H9 (cell line): ENCODE measurements around the gene AK8. TPM values are rescaled to one million over a fixed set of nuclear protein-coding genes. Genes with fewer than 3 reads are reported as not detected.

Experiments
- DNase-seq: peaks from one replicate; pipeline ENCODE4 v3.0.0-alpha.2; 2017
- H2AFZ ChIP-seq: one replicate; pipeline ENCODE4 v1.6.1; 2013; ENCODE audit warnings: mild to moderate bottlenecking, low read length, control low read depth, moderate library complexity
- H2AK5ac ChIP-seq: 2 replicates; pipeline ENCODE4 v1.6.1; 2013; ENCODE audit warnings: low read length, control low read depth, mixed read lengths; ENCODE audit not compliant: insufficient read length
- H2BK120ac ChIP-seq: one replicate; pipeline ENCODE4 v1.6.1; 2013; ENCODE audit warnings: low read depth, mild to moderate bottlenecking, low read length, control low read depth, inconsistent platforms; ENCODE audit not compliant: poor library complexity, severe bottlenecking
- H2BK12ac ChIP-seq: 2 replicates; pipeline ENCODE4 v1.6.1; 2013; ENCODE audit warnings: low read length, control low read depth, mixed read lengths, low read depth; ENCODE audit not compliant: insufficient read length
- H2BK15ac ChIP-seq: 2 replicates; pipeline ENCODE4 v1.6.1; 2013; ENCODE audit warnings: low read depth, low read length, control low read depth
- H2BK20ac ChIP-seq: one replicate; pipeline ENCODE4 v1.6.1; 2013; ENCODE audit warnings: low read depth, mild to moderate bottlenecking, low read length, control low read depth, inconsistent platforms; ENCODE audit not compliant: poor library complexity, severe bottlenecking
- H2BK5ac ChIP-seq: 2 replicates; pipeline ENCODE4 v1.6.1; 2013; ENCODE audit warnings: low read length, control low read depth, mixed read lengths; ENCODE audit not compliant: insufficient read length
- H3K14ac ChIP-seq: 2 replicates; pipeline ENCODE4 v1.6.1; 2013; ENCODE audit warnings: low read length, control low read depth; ENCODE audit not compliant: insufficient read depth
- H3K18ac ChIP-seq: 2 replicates; pipeline ENCODE4 v1.6.1; 2013; ENCODE audit warnings: low read depth, mild to moderate bottlenecking, mixed read lengths, low read length, control low read depth; ENCODE audit not compliant: insufficient read length
- H3K23ac ChIP-seq: 2 replicates; pipeline ENCODE4 v1.6.1; 2013; ENCODE audit warnings: low read length, control low read depth, mixed read lengths, low read depth; ENCODE audit not compliant: insufficient read length
- H3K23me2 ChIP-seq: 2 replicates; pipeline ENCODE4 v1.6.1; 2013; ENCODE audit warnings: low read depth, mild to moderate bottlenecking, mixed read lengths, low read length, control low read depth; ENCODE audit not compliant: insufficient read length, poor library complexity, severe bottlenecking
- H3K27ac ChIP-seq: 2 replicates; pipeline ENCODE4 v1.5.1; 2013; ENCODE audit warnings: low read length, control low read depth, mixed read lengths, low read depth; ENCODE audit not compliant: insufficient read length
- H3K27me3 ChIP-seq: 2 replicates; pipeline ENCODE4 v1.6.1; 2013; ENCODE audit warnings: low read length, control low read depth, inconsistent platforms; ENCODE audit not compliant: insufficient read depth
- H3K4ac ChIP-seq: 2 replicates; pipeline ENCODE4 v1.6.1; 2013; ENCODE audit warnings: low read depth, mild to moderate bottlenecking, control low read depth, inconsistent platforms, low read length, moderate library complexity
- H3K4me1 ChIP-seq: 2 replicates; pipeline ENCODE4 v1.6.1; 2013; ENCODE audit warnings: low read length, control low read depth, inconsistent platforms; ENCODE audit not compliant: insufficient read depth
- H3K4me2 ChIP-seq: 2 replicates; pipeline ENCODE4 v1.6.1; 2013; ENCODE audit warnings: low read length, control low read depth, mixed read lengths; ENCODE audit not compliant: insufficient read length, insufficient read depth
- H3K56ac ChIP-seq: 2 replicates; pipeline ENCODE4 v1.6.1; 2013; ENCODE audit warnings: low read depth, mild to moderate bottlenecking, mixed read lengths, low read length, control low read depth; ENCODE audit not compliant: insufficient read length
- H3K79me1 ChIP-seq: 2 replicates; pipeline ENCODE4 v1.6.1; 2013; ENCODE audit warnings: low read depth, mild to moderate bottlenecking, moderate library complexity, low read length, control low read depth, inconsistent platforms; ENCODE audit not compliant: insufficient read depth, poor library complexity, severe bottlenecking
- H3K79me2 ChIP-seq: 2 replicates; pipeline ENCODE4 v1.6.1; 2013; ENCODE audit warnings: low read length, control low read depth, inconsistent platforms; ENCODE audit not compliant: insufficient read depth
- H3K9ac ChIP-seq: 2 replicates; pipeline ENCODE4 v1.6.1; 2013; ENCODE audit warnings: low read length, control low read depth, mixed read lengths; ENCODE audit not compliant: insufficient read length; ENCODE audit errors: extremely low read depth
- H3K9me3 ChIP-seq: one replicate; pipeline ENCODE4 v1.6.1; 2013; ENCODE audit warnings: low read depth, low read length, inconsistent platforms; ENCODE audit not compliant: control insufficient read depth
- H3T11ph ChIP-seq: one replicate; pipeline ENCODE4 v1.6.1; 2013; ENCODE audit warnings: mild to moderate bottlenecking, low read length, control low read depth, inconsistent platforms
- H4K20me1 ChIP-seq: one replicate; pipeline ENCODE4 v1.6.1; 2013; ENCODE audit not compliant: control insufficient read depth, insufficient read length, insufficient read depth
- H4K5ac ChIP-seq: 2 replicates; pipeline ENCODE4 v1.6.1; 2013; ENCODE audit warnings: low read depth, mild to moderate bottlenecking, mixed read lengths, low read length, control low read depth; ENCODE audit not compliant: insufficient read length
- H4K8ac ChIP-seq: replicated peaks from 2 replicates; pipeline ENCODE4 v1.6.1; 2013; ENCODE audit warnings: low read length, control low read depth, mixed read lengths, low read depth; ENCODE audit not compliant: insufficient read length
- H4K91ac ChIP-seq: 2 replicates; pipeline ENCODE4 v1.6.1; 2013; ENCODE audit warnings: low read depth, mild to moderate bottlenecking, moderate library complexity, mixed read lengths, low read length, control low read depth; ENCODE audit not compliant: insufficient read length
- H3K27ac Mint-ChIP-seq, 3 experiments: 2 replicates in 2 of 3; 3 replicates in 1 of 3; pipeline ENCODE4 v1.8.0; 2020 to 2021; ENCODE audit warnings: mixed read lengths in 3 of 3, mild to moderate bottlenecking in 1 of 3, moderate library complexity in 1 of 3
- H3K27me3 Mint-ChIP-seq: 2 replicates; pipeline ENCODE4 v1.8.0; 2021; ENCODE audit warnings: low read depth, mild to moderate bottlenecking, moderate library complexity, mixed read lengths
- H3K36me3 Mint-ChIP-seq, 3 experiments: 2 replicates in 2 of 3; 3 replicates in 1 of 3; pipeline ENCODE4 v1.8.0; 2020 to 2021; ENCODE audit warnings: low read depth in 3 of 3, mixed read lengths in 3 of 3; ENCODE audit not compliant: insufficient read depth in 1 of 3
- H3K4me1 Mint-ChIP-seq, 2 experiments: 2 replicates each; pipeline ENCODE4 v1.8.0; 2020; ENCODE audit warnings: mixed read lengths in 2 of 2
- H3K4me3 Mint-ChIP-seq, 2 experiments: 2 replicates in 1 of 2; 3 replicates in 1 of 2; pipeline ENCODE4 v1.8.0; 2020 to 2021; ENCODE audit warnings: mild to moderate bottlenecking in 2 of 2, mixed read lengths in 2 of 2, moderate library complexity in 1 of 2
- H3K9me3 Mint-ChIP-seq, 2 experiments: 2 replicates in 1 of 2; 3 replicates in 1 of 2; pipeline ENCODE4 v1.8.0; 2020; ENCODE audit warnings: mild to moderate bottlenecking in 2 of 2, mixed read lengths in 2 of 2, moderate library complexity in 1 of 2
- CTCF ChIP-seq: fragments of 200-600 bp; sonication (generic); conservative IDR thresholded peaks from 3 replicates; pipeline ENCODE4 v1.8.0; 2021; ENCODE audit warnings: antibody characterized with exemption, mild to moderate bottlenecking
- WGBS: extraction: QIAGEN DNeasy Blood & Tissue Kit; methylation state at CpG from one replicate; pipeline ENCODE4 v1.1.7; 2013; ENCODE audit warnings: missing lambda C conversion rate, low lambda C conversion rate, mixed read lengths; ENCODE audit not compliant: insufficient read length; ENCODE audit errors: extremely low coverage; 5-methylcytosine and 5-hydroxymethylcytosine counted together
- total RNA-seq: library from RNA; stranded (reverse); gene quantifications from 2 replicates; pipeline ENCODE4 v1.2.1, GENCODE V29; 2021

Gene AK8
- total RNA-seq, 1 experiment from 2014 or later = 0.44 TPM

GRCh38 chr9:132763574-132763973 lies 114.5 kb downstream of the AK8 start:
- no CpG with 5 or more reads among the region's 3 CpGs for WGBS
- H3K36me3 Mint-ChIP-seq = no peaks in the 10 kb centered on the region; a peak in 1 of 7 replicates
- H2AFZ ChIP-seq = no peak overlapping the region
- no peak for TF ChIP-seq CTCF
- H3K14ac ChIP-seq = no peak overlapping the region
- no peaks in the 10 kb centered on the region for H3K27me3 ChIP-seq
- no peak overlapping the region for H3K4me2 ChIP-seq
- no peak overlapping the region for H2BK15ac ChIP-seq
- no peak overlapping the region for H3K9ac ChIP-seq
- peaks cover 4 to 10% of the 10 kb centered on the region in 2 experiments for H3K4me1 Mint-ChIP-seq
- no peaks in the 10 kb centered on the region for H3K23me2 ChIP-seq
- no peak overlapping the region for H2BK12ac ChIP-seq
- H3K4me1 ChIP-seq = no peaks in the 10 kb centered on the region
- H3K4ac ChIP-seq = no peak overlapping the region
- H2BK5ac ChIP-seq = no peak overlapping the region
- H4K5ac ChIP-seq = no peak overlapping the region
- H4K20me1 ChIP-seq = no peaks in the 10 kb centered on the region
- no peak for DNase-seq
- H3K56ac ChIP-seq = no peak overlapping the region
- no peak overlapping the region for H2BK120ac ChIP-seq
- H3K79me2 ChIP-seq = no peaks in the 10 kb centered on the region
- H3K23ac ChIP-seq = no peak overlapping the region
- no peak overlapping the region for H3K4me3 Mint-ChIP-seq
- no peak overlapping the region for H3T11ph ChIP-seq
- H3K18ac ChIP-seq = no peak overlapping the region
- H3K27ac Mint-ChIP-seq = no peak overlapping the region
- H3K27ac ChIP-seq = no peak overlapping the region
- H3K9me3 ChIP-seq = no peaks in the 10 kb centered on the region
- no peak overlapping the region for H2AK5ac ChIP-seq
- no peak overlapping the region for H2BK20ac ChIP-seq
- H4K91ac ChIP-seq = no peak overlapping the region
- peaks cover 43% of the 10 kb centered on the region for H3K27me3 Mint-ChIP-seq
- H3K79me1 ChIP-seq = no peaks in the 10 kb centered on the region
- peaks cover 3 to 4% of the 10 kb centered on the region in 2 experiments; a peak in 3 of 5 replicates for H3K9me3 Mint-ChIP-seq
- no peak overlapping the region for H4K8ac ChIP-seq
